Measurements from ENCODE around the gene SPRED3. TPM values are rescaled to one million over a fixed set of nuclear protein-coding genes. Genes with fewer than 3 reads are reported as not detected.
"Not testable (repeated sequence)": the region's sequence is repeated elsewhere in the genome, so short reads cannot be mapped to it uniquely, and the experiment has no call there.

The SPRED3 gene
- total and polyA plus RNA-seq, 2 donors (not counting 1 experiment from before 2014, with no cell fraction given), result 1.1 to 1.7 TPM

DNA sequence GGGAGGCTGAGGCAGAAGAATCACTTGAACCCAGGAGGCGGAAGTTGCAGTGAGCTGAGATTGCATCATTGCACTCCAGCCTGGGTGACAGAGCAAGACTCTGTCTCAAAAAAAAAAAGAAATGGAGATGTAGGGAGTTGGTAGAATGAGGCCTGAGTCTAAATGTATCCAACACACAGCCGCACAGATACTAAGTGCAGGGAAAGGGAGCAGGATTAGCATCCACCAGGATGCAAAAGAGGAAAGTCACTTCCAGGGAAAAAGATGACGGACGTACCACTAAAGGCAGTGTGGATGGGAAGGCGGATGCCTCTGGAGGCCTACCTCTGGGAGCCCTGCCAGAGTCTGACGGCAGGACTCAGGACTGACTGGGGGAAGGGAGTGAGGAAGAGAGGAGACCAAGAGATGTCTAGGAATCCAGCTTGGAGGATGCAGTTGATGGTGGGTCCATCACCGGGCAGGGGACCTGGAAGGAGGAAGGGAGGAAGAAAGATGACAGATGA, 21.2 kb downstream of the SPRED3 start:
- 93% methylated on average over 4 of the region's 7 CpGs for WGBS (ENCODE audit: insufficient coverage)
- no peak overlapping the region for H3K4me3 Mint-ChIP-seq
- TF ChIP-seq CTCF (IDR thresholded peaks at IDR 0.05) (no peak), EZH2 (IDR thresholded peaks at IDR 0.05; ENCODE audit: borderline replicate concordance, insufficient read depth, low read depth, low read length, poor library complexity, severe bottlenecking) (no peak)
- ChIA-PET POLR2A (no interaction called here), CTCF (no interaction called here)
- peaks cover 2 to 24% of the 10 kb centered on the region in 2 experiments for H3K36me3 ChIP-seq (replicated peaks in 1 of 2; ENCODE audit: control extremely low read depth in 1 of 2, control insufficient read depth in 1 of 2, extremely low read depth in 1 of 2, insufficient read depth in 2 of 2, low read length in 1 of 2)
- no peaks in the 10 kb centered on the region for H3K79me2 ChIP-seq (ENCODE audit: control insufficient read depth, insufficient read depth, low read length)
- H3K4me3 ChIP-seq (ENCODE audit: control extremely low read depth in 1 of 5, extremely low read depth in 1 of 5, insufficient read depth in 1 of 5, low read depth in 2 of 5, low read length in 4 of 5), result no peak overlapping the region
- no peak overlapping the region for H2AFZ ChIP-seq (ENCODE audit: insufficient read depth, low read depth, low read length, poor library complexity, severe bottlenecking)
- H3K27ac Mint-ChIP-seq, result no peak overlapping the region
- no peak overlapping the region for H3K27ac ChIP-seq (ENCODE audit: low read length in 2 of 2)
- H3K27me3 Mint-ChIP-seq, result no peaks in the 10 kb centered on the region
- no peak overlapping the region for H3K9ac ChIP-seq (ENCODE audit: low read length)
- H3K4me2 ChIP-seq (replicated peaks; ENCODE audit: low read depth, low read length, poor library complexity, severe bottlenecking), result no peak overlapping the region
- no peak for DNase-seq
- no peak for ATAC-seq (ENCODE audit: low read depth)
- H4K20me1 ChIP-seq (ENCODE audit: control insufficient read depth, insufficient read depth, low read length, poor library complexity, severe bottlenecking), result no peaks in the 10 kb centered on the region
- H3K4me1 ChIP-seq (ENCODE audit: control insufficient read depth in 2 of 2, insufficient read depth in 2 of 2, low read length in 2 of 2), result no peaks in the 10 kb centered on the region
- H3K9me3 Mint-ChIP-seq (ENCODE audit: insufficient read depth), result no peaks in the 10 kb centered on the region
- H3K27me3 ChIP-seq (replicated peaks in 1 of 4; ENCODE audit: control extremely low read depth in 1 of 4, control insufficient read depth in 3 of 4, insufficient read depth in 4 of 4, low read length in 3 of 4), result no peaks in the 10 kb centered on the region
- H3K9me3 ChIP-seq (ENCODE audit: control extremely low read depth in 1 of 3, control insufficient read depth in 2 of 3, insufficient read depth in 1 of 3, low read length in 2 of 3), result no peaks in the 10 kb centered on the region
- intact Hi-C loops (cut with micrococcal nuclease), result no loop called here
- peaks cover 3% of the 10 kb centered on the region for H3K4me1 Mint-ChIP-seq

DNA sequence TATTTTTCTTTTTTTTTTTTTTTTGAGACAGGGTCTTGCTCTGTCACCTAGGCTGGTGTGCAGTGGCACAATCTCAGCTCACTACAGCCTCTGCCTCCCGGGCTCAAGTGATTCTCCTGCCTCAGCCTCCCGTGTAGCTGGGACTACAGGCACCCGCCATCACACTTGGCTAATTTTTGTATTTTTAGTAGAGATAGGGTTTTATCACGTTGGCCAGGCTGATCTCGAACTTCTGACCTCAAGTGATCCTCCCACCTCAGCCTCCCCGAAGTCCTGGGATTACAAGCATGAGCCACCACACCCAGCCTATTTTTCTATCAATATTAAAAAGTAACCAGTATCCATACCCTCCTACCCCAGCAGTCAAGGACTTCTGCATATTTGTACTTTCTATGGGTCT, 21.9 kb downstream of the SPRED3 start:
- peaks cover 2 to 17% of the 10 kb centered on the region in 2 experiments for H3K36me3 ChIP-seq (replicated peaks in 1 of 2; ENCODE audit: control extremely low read depth in 1 of 2, control insufficient read depth in 1 of 2, extremely low read depth in 1 of 2, insufficient read depth in 2 of 2, low read length in 1 of 2)
- H3K27ac ChIP-seq (ENCODE audit: low read length in 2 of 2); H3K79me2 ChIP-seq (ENCODE audit: control insufficient read depth, insufficient read depth, low read length); H3K9me3 Mint-ChIP-seq (ENCODE audit: insufficient read depth); H2AFZ ChIP-seq (ENCODE audit: insufficient read depth, low read depth, low read length, poor library complexity, severe bottlenecking); CTCF ChIA-PET; POLR2A ChIA-PET; H3K4me1 Mint-ChIP-seq; H3K4me3 Mint-ChIP-seq; H3K27me3 Mint-ChIP-seq; H3K4me3 ChIP-seq (ENCODE audit: control extremely low read depth in 1 of 5, extremely low read depth in 1 of 5, insufficient read depth in 1 of 5, low read depth in 2 of 5, low read length in 4 of 5); H3K27me3 ChIP-seq (replicated peaks in 1 of 4; ENCODE audit: control extremely low read depth in 1 of 4, control insufficient read depth in 3 of 4, insufficient read depth in 4 of 4, low read length in 3 of 4); H3K4me2 ChIP-seq (replicated peaks; ENCODE audit: low read depth, low read length, poor library complexity, severe bottlenecking); H3K4me1 ChIP-seq (ENCODE audit: control insufficient read depth in 2 of 2, insufficient read depth in 2 of 2, low read length in 2 of 2); H3K9me3 ChIP-seq (ENCODE audit: control extremely low read depth in 1 of 3, control insufficient read depth in 2 of 3, insufficient read depth in 1 of 3, low read length in 2 of 3); H4K20me1 ChIP-seq (ENCODE audit: control insufficient read depth, insufficient read depth, low read length, poor library complexity, severe bottlenecking); ATAC-seq (ENCODE audit: low read depth); H3K27ac Mint-ChIP-seq; DNase-seq; H3K9ac ChIP-seq (ENCODE audit: low read length); intact Hi-C loops (cut with micrococcal nuclease): not testable (repeated sequence)
- WGBS (ENCODE audit: insufficient coverage), result 80% methylated on average over 2 of the region's 6 CpGs

Measured in B cell (primary cell).